Measurements from ENCODE around the gene MAJIN.
"Not testable (repeated sequence)": the region's sequence is repeated elsewhere in the genome, so short reads cannot be mapped to it uniquely, and the experiment has no call there.

MAJIN gene

GRCh38 chr11:64990222-64990923 is 18.5 kb upstream of the MAJIN start:
- DNase-seq (ENCODE audit: low read depth) = peak; percentile 21

- DNase-seq (ENCODE audit: low read depth) = no peak
Measured at GRCh38 chr11:64989416-64989815, 17.5 kb upstream of the MAJIN start.

- no peak for DNase-seq (ENCODE audit: low read depth)
Measured at GRCh38 chr11:64987998-64988854, 16.3 kb upstream of the MAJIN start.

GRCh38 chr11:64983339-64983738 is 11.4 kb upstream of the MAJIN start:
- DNase-seq (ENCODE audit: low read depth) = not testable (repeated sequence)

GRCh38 chr11:64976651-64977050 is 4.7 kb upstream of the MAJIN start:
- no peak for DNase-seq (ENCODE audit: low read depth)

- no peak for DNase-seq (ENCODE audit: low read depth)
Measured at GRCh38 chr11:64974124-64974523, 2.2 kb upstream of the MAJIN start.

GRCh38 chr11:64970731-64971151 is 1.2 kb downstream of the MAJIN start:
- DNase-seq (ENCODE audit: low read depth) = no peak

- no peak for DNase-seq (ENCODE audit: low read depth)
Measured at GRCh38 chr11:64969209-64969608, 2.7 kb downstream of the MAJIN start.

GRCh38 chr11:64967375-64967774 is 4.5 kb downstream of the MAJIN start:
- no peak for DNase-seq (ENCODE audit: low read depth)

GRCh38 chr11:64963072-64963631 is 8.8 kb downstream of the MAJIN start:
- DNase-seq (ENCODE audit: low read depth) = no peak

GRCh38 chr11:64960719-64961118 is 11.2 kb downstream of the MAJIN start:
- no peak for DNase-seq (ENCODE audit: low read depth)

GRCh38 chr11:64959498-64959897 is 12.4 kb downstream of the MAJIN start:
- no peak for DNase-seq (ENCODE audit: low read depth)

GRCh38 chr11:64954201-64954600 is 17.7 kb downstream of the MAJIN start:
- DNase-seq (ENCODE audit: low read depth) = no peak

- DNase-seq (ENCODE audit: low read depth) = no peak
Measured at GRCh38 chr11:64951529-64951928, 20.4 kb downstream of the MAJIN start.

- DNase-seq (ENCODE audit: low read depth) = no peak
Measured at GRCh38 chr11:64947208-64947814, 24.6 kb downstream of the MAJIN start.

GRCh38 chr11:64936539-64936938 is 35.4 kb downstream of the MAJIN start:
- DNase-seq (ENCODE audit: low read depth) = no peak

- peak; percentile 13 for DNase-seq (ENCODE audit: low read depth)
Measured at GRCh38 chr11:64935359-64936081, 36.4 kb downstream of the MAJIN start, which contains the start of gene GPHA2. Gene GPHA2 (minus strand): TSS chr11:64935893. CDS start chr11:64935460, 433 bp downstream.

GRCh38 chr11:64934682-64935358 is 37.1 kb downstream of the MAJIN start:
- DNase-seq (ENCODE audit: low read depth) = no peak

GRCh38 chr11:64933935-64934681 is 37.8 kb downstream of the MAJIN start:
- no peak for DNase-seq (ENCODE audit: low read depth)

GRCh38 chr11:64933213-64933934 is 38.5 kb downstream of the MAJIN start:
- no peak for DNase-seq (ENCODE audit: low read depth)
